HepG2 (cell line): ENCODE data around the gene CIB1. TPM values are rescaled to one million over a fixed set of nuclear protein-coding genes. Genes with fewer than 3 reads are reported as not detected.

Experiments
- ATF3 ChIP-seq: sonication (generic); formaldehyde crosslinking; IDR thresholded peaks from 2 replicates; pipeline ENCODE4 v1.4.0; 2020; ENCODE audit warnings: missing genetic modification reagents
- CSRNP1 ChIP-seq: sonication (generic); formaldehyde crosslinking; IDR thresholded peaks from 2 replicates; pipeline ENCODE4 v1.8.1; 2023; ENCODE audit warnings: mild to moderate bottlenecking, missing genetic modification reagents
- CTCF ChIP-seq: sonication (generic); formaldehyde crosslinking; IDR thresholded peaks from 2 replicates; pipeline ENCODE4 v1.5.0; 2020; ENCODE audit warnings: mild to moderate bottlenecking, missing genetic modification reagents, moderate library complexity
- GLMP ChIP-seq: sonication (generic); formaldehyde crosslinking; IDR thresholded peaks from 2 replicates; pipeline ENCODE4 v1.9.0; 2021; ENCODE audit warnings: missing genetic modification reagents, mild to moderate bottlenecking, borderline replicate concordance
- MAZ ChIP-seq, 2 experiments: sonication (generic) in 1 of 2; formaldehyde crosslinking in 1 of 2; IDR thresholded peaks; 2 replicates each; pipeline versions ENCODE4 v1.5.0 to v1.6.1; 2012 to 2020; ENCODE audit warnings: low read depth in 2 of 2, mild to moderate bottlenecking in 2 of 2, borderline replicate concordance in 1 of 2, improper control_type of control experiment in 1 of 2, low read length in 1 of 2, missing genetic modification reagents in 1 of 2, moderate library complexity in 1 of 2
- MTERF4 ChIP-seq: sonication (generic); formaldehyde crosslinking; IDR thresholded peaks from 2 replicates; pipeline ENCODE4 v1.8.0; 2023; ENCODE audit warnings: mild to moderate bottlenecking, missing genetic modification reagents
- SPEN ChIP-seq: sonication (generic); formaldehyde crosslinking; IDR thresholded peaks from 2 replicates; pipeline ENCODE4 v1.5.1; 2020; ENCODE audit warnings: low read depth, mild to moderate bottlenecking, missing genetic modification reagents
- TFE3 ChIP-seq: IDR thresholded peaks from 2 replicates; pipeline ENCODE4 v1.6.1; 2016
- ZBTB49 ChIP-seq: sonication (generic); formaldehyde crosslinking; IDR thresholded peaks from 2 replicates; pipeline ENCODE4 v1.4.0; 2020; ENCODE audit warnings: missing genetic modification reagents, borderline replicate concordance
- ZNF260 ChIP-seq: sonication (generic); formaldehyde crosslinking; IDR thresholded peaks from 2 replicates; pipeline ENCODE4 v1.4.0; 2020; ENCODE audit warnings: missing genetic modification reagents, low read depth, mild to moderate bottlenecking, borderline replicate concordance
- ZNF616 ChIP-seq: sonication (generic); formaldehyde crosslinking; IDR thresholded peaks from 2 replicates; pipeline ENCODE4 v1.5.0; 2020; ENCODE audit warnings: low read depth, mild to moderate bottlenecking, missing genetic modification reagents
- polyA plus RNA-seq, 8 experiments: library from polyadenylated mRNA; depleted of rRNA in 3 of 8; stranded (reverse) in 7 of 8; unstranded in 1 of 8; fragments of >200 nt; fragmentation: Illumina TruSeq in 4 of 8; extraction: Trizol in 4 of 8; gene quantifications; 2 replicates each; pipeline versions ENCODE4 v1.2.1 to v1.2.3, GENCODE V29; 2011 to 2016; ENCODE audit warnings: low read depth in 4 of 8, missing spikeins in 1 of 8, mixed read lengths in 1 of 8; ENCODE audit not compliant: insufficient read depth in 1 of 8
- total RNA-seq, 5 experiments: library from RNA; depleted of rRNA; stranded (reverse); fragments of >200 nt; fragmentation: Illumina TruSeq; extraction: Trizol; gene quantifications; 2 replicates each; pipeline ENCODE4 v1.2.3, GENCODE V29; 2016; ENCODE audit warnings: low read depth in 1 of 5
- TF ChIP-seq, protein P1 (sequence below): sonication (generic); formaldehyde crosslinking; IDR thresholded peaks from 2 replicates; pipeline ENCODE4 v1.5.0; 2020; ENCODE audit warnings: mild to moderate bottlenecking, missing genetic modification reagents, borderline replicate concordance

Gene CIB1
- total and polyA plus RNA-seq, 2 of the 13 experiments (the other 11 are each of a cell fraction or from before 2014, with no cell fraction given), result 38.7 to 72.7 TPM

DNA sequence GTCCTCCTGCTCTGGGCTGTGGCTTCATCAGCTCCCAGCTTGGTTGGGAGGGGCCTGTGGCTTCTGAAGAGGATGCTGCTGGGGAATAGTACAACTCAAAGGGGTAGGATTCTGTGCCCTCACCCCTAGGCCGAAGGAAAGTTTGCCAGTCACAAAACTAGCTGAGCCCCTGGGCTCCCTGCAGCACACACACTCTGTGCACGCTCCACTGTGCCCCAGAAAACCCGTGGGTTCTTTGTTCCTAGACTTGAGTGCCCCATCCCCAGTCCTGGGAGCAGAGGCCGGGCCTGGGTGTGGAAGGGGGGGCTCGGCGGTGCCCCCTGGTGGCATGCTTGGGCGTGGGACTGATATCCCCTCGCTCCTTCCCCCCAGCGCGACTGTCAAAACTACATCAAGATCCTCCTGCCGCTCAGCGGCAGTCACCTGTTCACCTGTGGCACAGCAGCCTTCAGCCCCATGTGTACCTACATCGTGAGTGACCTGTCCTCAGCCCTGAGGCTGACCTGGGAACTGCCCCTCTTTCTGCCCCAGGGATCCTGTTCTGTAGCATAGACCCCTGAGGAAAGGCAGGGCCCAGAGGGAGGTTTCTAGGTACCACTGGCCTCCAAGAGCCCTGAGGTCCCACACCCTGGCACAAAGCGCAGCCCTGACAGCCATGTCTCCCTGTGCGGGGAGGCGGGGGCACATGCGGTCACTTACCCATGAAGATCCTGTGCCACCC, 14.2 kb downstream of the CIB1 start (continued):
- no peak for TF ChIP-seq TFE3 (CRISPR knock-in tag)
- no peak for TF ChIP-seq MTERF4 (CRISPR knock-in tag)
- TF ChIP-seq ZNF260 (CRISPR knock-in tag), result no peak
- TF ChIP-seq MAZ (IDR thresholded peaks at IDR 0.05; ENCODE audit: borderline replicate concordance, low read depth, low read length), result no peak
- TF ChIP-seq MAZ (CRISPR knock-in tag; IDR thresholded peaks at IDR 0.05; ENCODE audit: low read depth), result no peak
- no peak for TF ChIP-seq SPEN (CRISPR knock-in tag)
- no peak for TF ChIP-seq CSRNP1 (CRISPR knock-in tag)
- no peak for TF ChIP-seq ATF3 (CRISPR knock-in tag)
- TF ChIP-seq ZBTB49, result no peak
- TF ChIP-seq, protein P1, sequence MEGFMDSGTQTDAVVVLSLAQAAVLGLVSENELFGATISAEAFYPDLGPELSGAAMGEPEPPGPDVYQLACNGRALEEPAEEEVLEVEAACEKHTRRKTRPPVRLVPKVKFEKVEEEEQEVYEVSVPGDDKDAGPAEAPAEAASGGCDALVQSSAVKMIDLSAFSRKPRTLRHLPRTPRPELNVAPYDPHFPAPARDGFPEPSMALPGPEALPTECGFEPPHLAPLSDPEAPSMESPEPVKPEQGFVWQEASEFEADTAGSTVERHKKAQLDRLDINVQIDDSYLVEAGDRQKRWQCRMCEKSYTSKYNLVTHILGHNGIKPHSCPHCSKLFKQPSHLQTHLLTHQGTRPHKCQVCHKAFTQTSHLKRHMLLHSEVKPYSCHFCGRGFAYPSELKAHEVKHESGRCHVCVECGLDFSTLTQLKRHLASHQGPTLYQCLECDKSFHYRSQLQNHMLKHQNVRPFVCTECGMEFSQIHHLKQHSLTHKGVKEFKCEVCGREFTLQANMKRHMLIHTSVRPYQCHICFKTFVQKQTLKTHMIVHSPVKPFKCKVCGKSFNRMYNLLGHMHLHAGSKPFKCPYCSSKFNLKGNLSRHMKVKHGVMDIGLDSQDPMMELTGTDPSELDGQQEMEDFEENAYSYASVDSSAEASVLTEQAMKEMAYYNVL (CRISPR knock-in tag), result no peak
- no peak for TF ChIP-seq GLMP
- TF ChIP-seq ZNF616, result no peak
- TF ChIP-seq CTCF, result peak; percentile 78
